ENCODE measurements around the gene FCHSD2.
"Not testable (repeated sequence)": the region's sequence is repeated elsewhere in the genome, so short reads cannot be mapped to it uniquely, and the experiment has no call there.

The FCHSD2 gene

DNA sequence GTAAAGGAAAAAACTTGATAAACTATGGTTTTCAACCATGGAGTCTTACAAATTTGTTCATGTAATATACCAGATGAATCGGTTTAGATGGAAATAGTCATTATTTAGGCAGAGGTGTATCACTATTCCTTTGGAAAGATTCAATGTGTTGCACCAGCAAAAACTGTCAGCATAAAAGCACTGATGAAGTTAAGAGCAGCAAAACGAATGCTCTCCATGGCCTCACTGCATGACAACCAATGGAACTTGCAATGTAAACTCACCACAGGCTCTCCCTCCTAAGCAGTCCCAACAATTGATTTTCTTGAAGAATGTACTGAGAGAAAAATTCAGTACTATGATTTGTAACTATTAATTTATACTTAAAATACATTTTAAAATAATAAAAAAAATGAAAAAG, 139.9 kb downstream of the FCHSD2 start:
- no peak for DNase-seq

DNA sequence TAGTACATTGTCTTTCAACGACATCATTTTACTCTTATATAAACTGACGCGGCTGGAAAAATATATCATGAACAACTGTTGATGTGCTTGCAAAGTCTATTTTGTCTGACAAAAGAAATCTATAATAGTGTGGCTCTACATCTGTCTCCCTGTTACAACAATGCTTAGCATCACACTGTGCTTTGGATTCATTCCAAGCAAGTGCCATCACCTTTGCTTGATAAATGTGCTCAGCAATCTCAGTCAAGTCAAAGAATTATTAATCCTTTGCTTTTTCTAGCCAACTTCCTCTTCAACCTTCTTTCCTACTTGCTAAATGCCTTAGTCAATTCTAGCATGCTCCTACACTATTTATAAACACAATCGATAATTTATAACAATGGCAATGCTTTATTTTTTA, 140.5 kb downstream of the FCHSD2 start:
- DNase-seq = no peak

DNA sequence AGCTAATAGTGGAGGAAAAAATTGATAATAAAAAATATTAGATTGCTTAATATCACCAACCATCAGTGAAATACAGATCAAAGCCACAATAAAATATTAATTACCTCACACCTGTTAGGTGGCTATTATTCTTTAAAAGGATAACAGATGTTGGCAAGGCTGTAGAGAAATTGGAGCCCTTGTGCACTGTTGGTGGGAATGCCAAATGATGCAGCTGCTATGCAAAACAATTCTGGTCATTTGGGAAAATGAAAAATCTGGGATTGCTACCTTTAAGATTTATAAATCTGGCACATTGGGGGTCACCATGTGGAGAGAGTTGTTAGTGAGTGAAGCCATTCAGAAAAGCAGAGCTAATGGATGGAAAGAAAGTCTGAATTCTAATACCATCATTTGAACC, 143.4 kb downstream of the FCHSD2 start:
- no peak for DNase-seq

DNA sequence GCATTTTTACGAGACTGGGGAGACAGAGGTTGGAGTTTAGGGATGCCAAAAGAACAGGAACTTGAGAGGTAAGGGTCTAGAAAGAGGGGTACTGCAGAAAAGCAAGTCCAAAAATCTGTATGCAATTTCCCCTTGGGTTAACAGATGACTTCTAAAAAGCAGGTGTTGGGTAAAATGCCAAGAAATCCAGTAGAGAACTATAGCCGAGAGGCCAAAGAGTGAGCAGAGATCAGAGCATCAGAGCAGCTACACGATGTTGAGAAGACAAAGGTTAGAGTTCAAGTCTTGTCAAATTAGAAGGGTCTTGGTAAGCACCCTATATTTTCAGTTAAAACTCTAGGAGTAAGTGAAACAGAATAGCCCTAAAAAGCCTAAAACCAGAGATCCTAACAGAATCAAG, 145.2 kb downstream of the FCHSD2 start:
- DNase-seq = no peak

DNA sequence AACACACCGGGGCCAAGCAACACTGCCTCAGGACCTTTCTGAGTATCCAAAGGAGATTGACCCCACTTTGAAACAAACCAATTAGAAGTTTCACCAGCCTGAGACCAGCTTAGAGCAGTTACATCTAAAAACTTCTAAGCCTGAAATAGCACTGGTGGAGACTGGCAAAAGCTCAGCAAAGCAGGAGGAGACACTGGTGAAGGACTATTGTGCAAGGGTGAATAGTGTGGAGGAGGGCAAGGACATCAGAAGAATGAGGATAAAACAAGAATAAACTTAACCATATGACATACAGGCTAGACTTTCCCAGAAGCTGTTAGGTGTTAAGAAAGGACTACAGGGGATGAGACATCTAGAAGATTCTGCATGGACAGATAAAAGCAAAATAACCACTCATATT, 152.4 kb downstream of the FCHSD2 start:
- DNase-seq = no peak

DNA sequence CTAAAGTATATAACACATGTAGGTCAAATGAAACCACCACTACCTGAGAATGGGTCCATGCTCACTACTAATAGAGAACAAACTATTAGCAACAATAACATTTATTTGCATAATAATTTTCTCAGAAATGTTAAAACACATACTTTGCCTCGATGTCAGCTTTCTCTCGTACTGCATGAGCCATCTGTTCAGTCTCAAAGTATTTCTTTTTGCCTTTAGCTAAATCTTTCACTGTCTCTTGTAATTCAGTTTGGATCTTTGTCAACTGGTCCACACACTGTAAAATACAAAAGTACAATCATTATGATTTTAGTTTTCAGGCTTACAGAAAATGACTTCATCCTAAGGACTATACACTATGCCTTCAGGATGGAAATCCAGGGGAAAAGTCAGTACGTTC, 153.3 kb downstream of the FCHSD2 start:
- no peak for DNase-seq

DNA sequence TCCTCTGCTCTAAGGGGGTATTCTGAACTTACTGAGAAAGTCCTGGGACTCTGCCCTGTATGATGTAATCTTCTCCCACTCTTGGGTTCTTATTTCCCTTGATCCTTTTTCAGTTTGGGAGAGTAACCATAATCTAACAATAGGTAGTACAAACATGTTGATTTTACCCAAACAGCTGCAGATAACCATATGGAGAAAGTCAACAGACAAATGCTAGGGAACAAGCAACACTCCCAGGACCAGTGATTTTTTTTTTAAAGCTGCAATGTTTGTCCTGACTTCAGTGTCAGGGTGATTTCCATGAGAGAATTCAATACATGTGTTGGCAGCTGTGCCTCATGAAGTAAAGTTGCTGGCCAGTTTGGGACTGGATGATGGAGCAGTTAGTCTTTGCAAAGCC, 156.5 kb downstream of the FCHSD2 start:
- DNase-seq = no peak

DNA sequence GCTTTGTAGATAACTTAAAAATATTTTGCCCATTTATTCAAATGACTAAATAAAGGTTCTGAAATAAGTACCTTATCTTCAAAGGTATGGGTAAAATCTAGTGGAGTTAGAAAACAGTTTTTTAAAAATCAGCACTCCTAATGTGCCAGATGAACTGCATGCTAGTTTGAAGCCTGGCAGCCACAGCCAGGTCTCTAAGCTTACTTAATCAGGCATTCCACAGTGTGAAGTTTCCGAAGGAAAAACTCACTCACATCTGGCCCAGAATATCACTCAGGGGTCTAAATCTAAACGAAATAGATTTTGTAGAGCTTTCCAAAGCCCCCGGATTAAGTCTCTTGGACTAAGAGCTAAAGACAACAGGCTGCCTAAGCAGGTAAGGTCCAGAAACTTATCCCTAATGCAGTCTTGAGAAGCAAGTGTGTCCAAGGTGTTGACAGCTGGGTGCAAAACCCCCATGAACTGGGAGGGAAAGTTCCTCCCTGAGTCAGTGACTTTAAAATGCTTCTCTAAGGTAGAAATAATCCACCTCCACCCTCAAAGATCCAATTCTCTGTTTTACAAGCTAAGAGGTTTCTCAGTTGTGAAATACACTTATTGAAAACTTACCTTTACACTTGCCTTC, 157.6 kb downstream of the FCHSD2 start:
- no peak for DNase-seq

DNA sequence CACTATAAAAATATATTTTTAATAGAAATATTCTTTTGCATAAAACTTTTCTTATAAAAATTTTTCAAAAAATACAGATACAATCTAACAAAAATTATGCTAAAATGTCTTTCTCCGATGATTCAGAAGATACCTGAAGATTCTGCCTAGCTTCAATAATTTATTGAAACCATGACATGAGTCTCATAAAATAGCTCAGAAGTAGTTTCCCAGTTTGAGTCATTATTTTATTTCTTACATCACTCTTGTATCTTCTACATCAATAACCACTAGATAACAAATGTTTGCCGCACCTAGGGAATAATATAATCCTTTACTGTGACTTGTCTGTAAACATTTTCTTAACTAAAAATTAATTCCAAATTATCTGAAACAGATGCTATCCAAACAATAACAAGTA, 158.6 kb downstream of the FCHSD2 start:
- no peak for DNase-seq

DNA sequence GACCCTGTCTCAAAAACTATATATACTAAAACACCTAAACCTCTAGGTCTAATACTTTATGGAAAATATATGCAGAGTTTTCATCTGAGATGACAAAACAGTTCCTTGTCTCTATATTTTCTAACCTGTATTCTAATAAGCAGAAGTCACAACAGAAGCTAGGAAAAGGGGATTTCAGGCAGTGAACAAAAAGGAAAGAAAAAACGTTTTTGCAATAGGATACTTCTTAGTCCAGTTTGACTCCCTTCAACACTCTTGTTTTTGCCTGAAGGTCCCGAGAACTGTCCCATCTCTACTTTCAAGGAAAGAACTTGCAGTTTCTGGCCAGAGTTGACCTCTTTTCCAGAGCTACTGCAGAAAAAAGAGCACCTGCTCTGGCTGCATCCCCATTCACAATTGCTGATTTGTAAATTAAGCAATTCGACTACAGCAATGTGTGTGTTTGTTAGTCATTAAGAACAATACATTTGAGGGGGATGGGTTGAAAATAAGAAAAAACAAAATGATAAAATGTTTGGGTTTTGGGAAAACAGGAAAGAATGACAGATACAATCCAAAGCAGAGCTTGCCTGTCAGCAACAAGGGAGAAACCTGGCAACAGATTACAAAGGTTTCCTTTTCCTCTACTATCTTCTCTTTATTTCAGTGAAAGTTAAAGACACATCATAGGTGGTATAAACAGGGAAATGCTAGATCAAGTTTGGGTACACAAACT, 160.0 kb downstream of the FCHSD2 start:
- no peak for DNase-seq

DNA sequence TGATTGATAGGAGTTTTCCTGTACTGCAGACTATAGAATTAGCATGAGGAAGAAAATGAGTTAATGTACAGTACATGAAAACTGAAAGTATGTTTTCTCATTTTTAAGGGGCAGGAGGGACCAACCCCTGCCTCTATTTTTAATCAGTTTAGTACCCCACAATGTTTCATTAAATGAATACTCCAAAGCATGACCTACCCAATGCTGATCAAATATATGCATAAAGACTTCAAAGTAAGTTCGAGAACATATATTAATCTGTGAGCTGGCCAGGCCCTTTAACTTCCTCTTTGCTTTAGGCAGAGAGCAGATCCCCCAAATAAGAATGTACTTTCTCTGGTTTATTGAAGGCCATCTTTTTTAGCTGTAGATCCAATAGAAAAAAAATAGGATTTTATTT, 161.0 kb downstream of the FCHSD2 start:
- DNase-seq = no peak

DNA sequence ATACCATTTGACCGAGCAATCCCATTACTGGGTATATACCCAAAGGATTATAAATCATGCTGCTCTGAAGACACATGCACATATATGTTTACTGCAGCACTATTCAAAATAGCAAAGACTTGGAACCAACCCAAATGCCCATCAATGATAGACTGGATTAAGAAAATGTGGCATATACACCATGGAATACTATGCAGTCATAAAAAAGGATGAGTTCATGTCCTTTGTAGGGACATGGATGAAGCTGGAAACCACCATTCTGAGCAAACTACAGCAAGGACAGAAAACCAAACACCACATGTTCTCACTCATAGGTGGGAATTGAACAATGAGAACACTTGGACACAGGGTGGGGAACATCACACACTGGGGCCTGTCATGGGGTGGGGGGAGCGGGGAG, 164.3 kb downstream of the FCHSD2 start:
- not testable (repeated sequence) for DNase-seq

DNA sequence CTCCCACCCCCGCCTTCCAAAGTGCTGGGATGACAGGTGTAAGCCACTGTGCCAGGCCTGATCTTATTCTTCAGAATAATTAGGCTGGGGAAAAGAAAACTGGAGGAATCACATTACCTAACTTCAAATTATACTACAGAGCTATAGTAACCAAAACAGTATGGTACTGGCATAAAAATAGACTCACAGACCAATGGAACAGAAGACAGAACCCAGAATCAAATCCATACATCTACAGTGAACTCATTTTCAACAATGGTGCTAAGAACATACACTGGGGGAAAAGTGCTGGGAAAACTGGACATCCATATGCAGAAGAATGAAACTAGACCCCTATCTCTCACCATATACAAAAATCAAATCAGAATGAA, 165.6 kb downstream of the FCHSD2 start:
- DNase-seq = not testable (repeated sequence)

DNA sequence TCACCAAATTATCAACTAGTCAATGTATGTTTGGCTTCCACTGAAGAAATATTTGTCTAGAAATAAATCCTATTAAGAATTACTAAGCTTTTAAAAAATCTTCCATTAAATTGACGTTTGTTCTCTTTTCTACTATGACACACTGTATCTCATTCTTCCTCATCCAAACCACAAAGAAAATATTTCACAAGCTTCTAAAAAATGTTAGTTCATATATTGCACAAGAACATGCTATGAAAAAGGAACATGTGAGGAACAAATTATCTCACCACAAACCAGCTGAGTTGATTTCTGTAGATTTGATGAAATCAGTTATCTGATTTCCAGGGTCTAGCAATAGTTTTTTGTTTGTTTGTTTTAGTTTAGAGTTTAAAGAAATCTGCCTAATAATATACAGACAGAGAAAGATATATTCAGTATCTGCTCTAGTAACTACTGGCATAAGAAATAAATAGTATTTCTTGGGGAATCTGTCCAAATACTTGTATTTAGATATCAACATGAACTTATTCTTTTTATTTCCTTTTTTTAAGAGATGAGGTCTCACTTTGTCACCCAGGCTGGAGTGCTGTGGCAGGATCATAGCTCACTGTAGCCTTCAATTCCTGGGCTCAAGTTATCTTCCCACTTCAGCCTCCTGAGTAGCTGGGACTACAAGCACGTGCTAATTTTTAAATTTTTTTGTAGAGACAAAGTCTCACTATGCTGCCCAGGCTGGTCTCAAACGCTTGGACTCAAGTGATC, 166.2 kb downstream of the FCHSD2 start:
- DNase-seq = no peak

DNA sequence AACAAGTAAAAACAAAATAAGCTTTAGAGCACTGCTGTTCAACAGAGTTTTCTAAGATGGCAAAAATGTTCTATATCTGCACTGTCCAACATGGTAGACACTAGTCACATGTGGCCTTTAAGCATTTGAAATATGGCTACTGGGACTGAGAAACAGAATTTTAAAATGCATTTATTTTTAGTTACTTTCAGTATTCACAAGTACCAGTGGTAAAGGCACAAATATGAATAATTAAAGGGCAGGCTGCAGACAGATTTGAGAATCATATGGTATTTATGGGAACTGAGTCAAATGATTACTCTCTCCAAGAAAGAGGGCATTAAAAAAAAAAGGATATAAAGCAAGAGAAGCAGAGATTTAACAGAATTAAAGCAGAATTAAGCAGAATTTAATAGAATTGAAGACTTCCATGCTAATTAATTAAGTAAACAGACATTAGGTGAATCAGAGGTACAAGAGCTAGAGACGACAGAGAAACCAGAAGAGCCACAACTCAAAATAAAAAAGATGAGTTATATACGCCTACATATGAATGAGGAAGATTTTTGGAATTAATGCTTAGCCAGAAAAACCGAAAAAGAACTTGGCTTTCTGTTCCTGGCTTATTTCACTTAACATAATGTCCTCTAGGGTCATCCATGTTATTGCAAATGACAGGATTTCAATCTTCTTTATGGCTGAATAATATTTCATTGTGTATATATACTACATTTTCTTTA, 167.5 kb downstream of the FCHSD2 start:
- no peak for DNase-seq

DNA sequence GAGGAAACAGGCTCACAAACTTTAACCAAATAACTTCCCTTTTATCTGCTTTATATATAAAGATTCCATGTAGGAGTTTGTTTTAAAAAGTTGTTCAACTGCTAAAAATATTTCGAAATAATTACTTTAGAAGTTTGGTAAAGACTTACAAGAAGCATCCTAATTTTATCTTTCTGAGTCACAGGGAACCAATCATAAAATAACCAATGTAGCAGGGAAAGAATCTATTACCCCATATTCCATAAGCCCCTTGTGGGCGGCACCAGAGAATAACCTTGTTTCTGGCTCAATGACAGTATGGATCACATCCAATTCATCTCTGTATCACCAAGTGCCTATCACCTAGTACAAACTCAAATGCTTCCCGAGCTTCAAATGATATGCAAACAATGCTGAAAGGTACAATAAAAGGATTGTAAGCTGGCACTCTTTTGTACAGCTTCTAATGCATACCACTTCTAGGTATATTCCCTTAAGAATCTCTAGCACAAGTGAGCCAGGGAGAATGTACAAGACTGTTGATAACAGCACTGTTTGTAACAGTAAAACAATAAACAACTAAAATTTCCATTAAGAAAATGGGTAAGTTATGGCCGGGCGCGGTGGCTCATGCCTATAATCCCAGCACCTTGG, 169.5 kb downstream of the FCHSD2 start:
- no peak for DNase-seq

DNA sequence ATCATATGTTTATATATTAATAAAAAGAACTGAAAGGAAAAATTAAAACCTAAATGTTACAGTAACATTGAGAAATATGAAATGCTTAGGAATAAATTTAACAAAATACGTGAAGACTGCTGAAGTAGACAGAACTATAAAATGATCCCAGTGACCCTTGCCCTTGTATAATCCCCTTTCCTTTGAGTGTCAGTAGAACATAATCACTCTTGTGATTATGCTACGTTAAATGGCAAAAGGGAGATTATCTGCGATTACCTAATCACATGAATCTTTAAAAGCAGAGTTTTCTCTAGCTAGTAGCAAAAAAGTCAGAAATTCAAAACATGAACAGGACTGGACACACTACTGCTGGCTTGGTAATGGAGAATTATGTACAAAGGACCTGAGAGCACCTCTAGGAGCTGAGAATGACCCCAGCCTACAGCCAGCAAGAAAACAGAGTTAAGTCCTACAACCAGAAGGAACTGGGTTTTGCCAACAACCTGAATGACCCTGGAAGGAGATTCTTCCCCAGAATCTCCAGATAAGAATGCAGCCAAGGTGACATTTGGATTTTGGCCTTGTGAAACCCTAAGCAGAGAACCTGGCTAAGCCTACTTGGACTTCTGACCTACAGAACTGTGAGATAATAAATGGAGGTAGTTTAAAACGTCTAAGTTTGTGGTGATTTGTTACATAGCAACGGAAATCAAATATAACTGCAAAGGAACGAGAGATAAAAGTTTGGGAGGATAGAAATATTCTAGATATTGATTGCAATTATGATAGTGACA, 170.7 kb downstream of the FCHSD2 start:
- DNase-seq = no peak

DNA sequence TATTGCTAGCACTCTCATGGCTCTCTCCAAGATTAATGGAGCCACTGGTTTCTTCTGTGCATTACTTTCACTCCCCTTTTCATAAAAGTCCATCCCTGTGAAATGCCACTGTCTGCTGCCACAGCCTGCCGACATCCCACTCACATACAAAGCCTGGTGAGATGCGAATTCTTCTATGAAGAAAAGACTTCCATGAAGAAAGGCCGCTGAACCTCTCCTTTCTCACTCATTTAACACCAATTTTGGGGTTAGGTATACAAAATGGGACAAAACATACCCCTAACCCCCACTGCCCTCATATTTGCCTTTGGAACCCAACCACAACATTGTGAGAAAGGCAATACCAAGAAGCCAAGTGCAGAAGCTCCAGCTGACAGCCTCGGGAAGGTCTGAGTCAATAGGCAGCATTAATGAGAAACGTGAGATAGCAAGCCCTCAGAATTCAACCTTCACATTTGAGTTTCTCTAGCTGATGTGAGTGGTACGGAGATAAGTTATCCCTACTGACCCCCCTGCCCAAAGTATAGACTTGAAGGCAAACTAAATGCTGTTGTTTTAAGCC, 171.5 kb downstream of the FCHSD2 start:
- no peak for DNase-seq

DNA sequence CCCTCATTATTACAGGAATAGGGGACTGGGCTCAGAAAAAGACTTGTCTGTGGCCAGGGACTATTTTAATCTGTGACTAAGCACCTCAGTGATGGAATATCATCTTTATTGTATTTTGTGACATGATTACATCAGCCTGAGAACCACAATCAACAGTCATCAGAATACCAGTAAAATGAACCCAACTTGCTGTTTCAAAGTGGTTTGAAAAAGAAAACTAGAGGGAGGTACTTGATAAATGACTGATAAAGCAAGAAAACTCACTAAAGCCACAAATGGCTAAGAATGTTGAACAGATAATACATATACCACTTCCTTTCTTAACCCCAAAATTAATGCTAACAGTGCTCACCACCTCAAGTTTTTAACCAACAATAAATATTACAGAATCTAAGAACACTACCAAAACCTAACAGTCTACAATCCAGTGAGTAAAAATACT, 172.2 kb downstream of the FCHSD2 start:
- no peak for DNase-seq

DNA sequence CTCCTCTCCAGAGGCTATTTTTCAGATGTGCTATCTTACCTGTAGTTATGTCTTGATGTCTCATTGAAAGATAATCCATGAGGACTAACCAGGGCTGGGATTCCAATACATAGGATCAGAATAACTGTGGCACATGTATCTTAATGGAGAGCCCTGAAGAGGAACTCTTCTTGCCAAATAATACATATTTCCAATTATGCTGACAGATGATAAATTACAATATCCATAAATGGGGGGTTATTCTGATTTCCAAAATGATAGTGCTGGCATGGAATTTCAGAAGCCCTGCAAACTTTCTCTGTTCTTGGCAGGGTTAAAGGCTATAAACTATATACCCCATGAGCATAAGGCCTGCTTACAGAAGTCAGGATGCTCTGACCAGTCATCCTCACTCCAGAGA, 173.7 kb downstream of the FCHSD2 start:
- DNase-seq = no peak

DNA sequence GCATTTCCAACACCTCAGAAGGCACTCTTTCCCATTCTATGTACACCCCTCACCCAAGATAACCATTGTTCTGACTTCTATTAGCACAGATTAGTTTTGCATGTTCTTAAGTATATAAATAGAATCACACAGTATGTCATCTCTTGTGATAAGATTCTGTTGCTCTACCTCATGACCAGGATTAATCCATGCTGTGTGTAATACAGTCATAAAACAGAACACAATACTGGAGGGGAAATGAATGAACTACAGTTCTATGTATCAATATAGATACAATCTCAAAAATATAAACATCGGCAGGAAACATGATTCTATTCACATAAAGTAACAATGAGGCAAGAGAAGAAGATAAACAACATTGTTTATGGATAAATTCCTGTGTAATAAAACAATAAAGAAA, 176.4 kb downstream of the FCHSD2 start:
- DNase-seq = no peak

DNA sequence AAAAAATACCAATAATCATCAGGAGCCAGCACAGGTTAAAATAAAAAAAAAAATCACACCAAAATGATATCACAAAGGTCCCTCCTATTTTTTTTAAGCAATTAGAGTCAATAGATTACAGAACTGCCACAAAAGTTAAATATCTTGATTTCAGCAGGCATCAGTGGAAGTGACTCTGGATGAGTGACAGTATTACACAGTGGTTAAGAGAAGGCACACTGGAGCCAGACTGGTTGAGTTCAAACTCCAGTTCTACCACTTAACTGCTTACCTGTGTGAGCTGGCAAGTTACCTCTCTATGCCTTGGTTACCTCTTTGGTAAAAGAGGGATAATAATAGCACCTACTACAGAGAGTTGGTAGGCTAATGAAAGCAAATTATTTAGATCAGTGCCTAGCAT, 179.4 kb downstream of the FCHSD2 start:
- no peak for DNase-seq
